HG03159 (cell line): ENCODE data around the gene TBCB.
"Not testable (repeated sequence)": the region's sequence is repeated elsewhere in the genome, so short reads cannot be mapped to it uniquely, and the experiment has no call there.

Source experiments
- ATAC-seq: cut with Tn5 transposase; IDR thresholded peaks from one replicate; pipeline ENCODE4 v1.9.1; 2021; ENCODE audit warnings: mild to moderate bottlenecking, moderate library complexity; ENCODE audit not compliant: unreplicated experiment

The TBCB gene

GRCh38 chr19:36115453-36116343, at the start of gene TBCB:
Gene TBCB (plus strand): TSS chr19:36115468. CDS start chr19:36115561, 93 bp downstream.
- ATAC-seq, result peak; percentile 2

GRCh38 chr19:36067681-36068080, 47.6 kb upstream of the TBCB start:
- no peak for ATAC-seq

- ATAC-seq, result not testable (repeated sequence)
Observed at GRCh38 chr19:36068810-36069499, 46.3 kb upstream of the TBCB start.

GRCh38 chr19:36072081-36072480, 43.2 kb upstream of the TBCB start:
- ATAC-seq, result no peak

GRCh38 chr19:36073121-36073876, 42.0 kb upstream of the TBCB start:
- no peak for ATAC-seq

- no peak for ATAC-seq
Observed at GRCh38 chr19:36079389-36079945, 35.8 kb upstream of the TBCB start.

- ATAC-seq, result no peak
Observed at GRCh38 chr19:36081385-36081784, 33.9 kb upstream of the TBCB start.

GRCh38 chr19:36081894-36082293, 33.4 kb upstream of the TBCB start:
- no peak for ATAC-seq

- ATAC-seq, result no peak
Observed at GRCh38 chr19:36082916-36083315, 32.4 kb upstream of the TBCB start.

GRCh38 chr19:36084231-36085009, 30.8 kb upstream of the TBCB start:
- no peak for ATAC-seq

GRCh38 chr19:36086326-36086725, 28.9 kb upstream of the TBCB start:
- ATAC-seq, result no peak

GRCh38 chr19:36089847-36090246, 25.4 kb upstream of the TBCB start:
- ATAC-seq, result no peak

GRCh38 chr19:36090910-36091695, 24.2 kb upstream of the TBCB start:
- ATAC-seq, result no peak

- no peak for ATAC-seq
Observed at GRCh38 chr19:36092566-36092965, 22.7 kb upstream of the TBCB start.

- ATAC-seq, result no peak
Observed at GRCh38 chr19:36093146-36093662, 22.1 kb upstream of the TBCB start.

- no peak for ATAC-seq
Observed at GRCh38 chr19:36093687-36094086, 21.6 kb upstream of the TBCB start.

GRCh38 chr19:36097036-36097435, 18.2 kb upstream of the TBCB start:
- ATAC-seq, result no peak

GRCh38 chr19:36099166-36099785, 16.0 kb upstream of the TBCB start:
- ATAC-seq, result no peak

GRCh38 chr19:36100476-36100875, 14.8 kb upstream of the TBCB start:
- no peak for ATAC-seq
